Muscle of leg (tissue), 11 donors: ENCODE measurements around the gene ACSF2. TPM values are rescaled to one million over a fixed set of nuclear protein-coding genes. Genes with fewer than 3 reads are reported as not detected.
"Not testable (repeated sequence)": the region's sequence is repeated elsewhere in the genome, so short reads cannot be mapped to it uniquely, and the experiment has no call there.

ENCODE experiments used
- DNase-seq: peaks from one replicate; pipeline ENCODE4 v3.0.0; 2013
- H3K27ac ChIP-seq: one replicate; pipeline ENCODE4 v1.5.1; 2013; ENCODE audit warnings: mild to moderate bottlenecking, low read length, control low read depth
- H3K27me3 ChIP-seq: one replicate; pipeline ENCODE4 v1.6.1; 2013; ENCODE audit warnings: low read length; ENCODE audit not compliant: control insufficient read depth, insufficient read depth
- H3K36me3 ChIP-seq: one replicate; pipeline ENCODE4 v1.6.1; 2013; ENCODE audit warnings: low read length; ENCODE audit not compliant: control insufficient read depth, insufficient read depth
- H3K4me1 ChIP-seq: one replicate; pipeline ENCODE4 v1.6.1; 2013; ENCODE audit warnings: low read length; ENCODE audit not compliant: control insufficient read depth, insufficient read depth
- H3K4me3 ChIP-seq: one replicate; pipeline ENCODE4 v1.5.1; 2013; ENCODE audit warnings: low read length, control low read depth
- H3K9me3 ChIP-seq: replicated peaks from 2 replicates; pipeline ENCODE4 v1.6.1; 2013; ENCODE audit warnings: low read depth, low read length; ENCODE audit not compliant: control insufficient read depth
- WGBS: methylation state at CpG from one replicate; pipeline ENCODE4 v1.1.5; 2013; ENCODE audit warnings: missing lambda C conversion rate; ENCODE audit not compliant: insufficient coverage; 5-methylcytosine and 5-hydroxymethylcytosine counted together
- polyA plus RNA-seq, 8 donors: library from polyadenylated mRNA; unstranded; fragments of 120-200 nt; gene quantifications; one replicate each; pipeline versions ENCODE4 v1.2.1 to v1.2.3, GENCODE V29; 2013; ENCODE audit warnings: inconsistent platforms in 1 of 8, low replicate concordance in 1 of 8; ENCODE audit not compliant: insufficient read length in 8 of 8, insufficient read depth in 1 of 8
- total RNA-seq: library from RNA; stranded (reverse); fragments of 120-200 nt; gene quantifications from one replicate; pipeline ENCODE4 v1.2.4, GENCODE V29; 2013

ACSF2 gene
- total and polyA plus RNA-seq, 9 donors = 60.4 to 81.6 (median 65.8) TPM

GRCh38 chr17:50424246-50424995 lies 1.6 kb upstream of the ACSF2 start:
- DNase-seq = no peak
- no peak overlapping the region for H3K27ac ChIP-seq
- peaks cover 39% of the 10 kb centered on the region for H3K4me1 ChIP-seq
- no peaks in the 10 kb centered on the region for H3K27me3 ChIP-seq
- no peak overlapping the region for H3K4me3 ChIP-seq
- H3K36me3 ChIP-seq = peaks cover 4% of the 10 kb centered on the region
- H3K9me3 ChIP-seq = no peaks in the 10 kb centered on the region
- 100% methylated on average over 3 of the region's 9 CpGs for WGBS

- peak overlapping the region; percentile 82 for H3K4me3 ChIP-seq
Measured at GRCh38 chr17:50424996-50425681, 879 bp upstream of the ACSF2 start.

DNA sequence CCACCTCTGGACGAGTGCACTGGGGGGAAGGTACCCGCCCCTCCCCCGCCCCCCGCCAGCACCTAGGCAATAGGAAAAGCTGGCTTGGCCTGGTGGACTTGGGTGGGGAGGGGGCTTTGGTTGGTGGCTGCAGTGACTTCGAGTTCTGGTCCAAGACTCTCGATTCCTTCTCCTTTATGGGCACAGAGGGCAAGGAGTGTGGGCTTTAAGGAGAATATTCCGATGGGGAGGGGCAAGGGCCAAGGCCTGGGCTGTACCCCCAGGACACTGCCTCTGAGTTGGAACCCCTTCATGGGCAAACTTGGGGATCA lies 409 bp downstream of the ACSF2 start:
- Histone ChIP-seq H3K27ac (peak overlapping the region; percentile 86), H3K36me3 (peaks cover 4% of the 10 kb centered on the region), H3K4me3 (peak overlapping the region; percentile 82), H3K27me3 (no peaks in the 10 kb centered on the region), H3K9me3 (no peaks in the 10 kb centered on the region), H3K4me1 (peaks cover 52% of the 10 kb centered on the region)
- 0% methylated on average over 3 of the region's 7 CpGs for WGBS
- DNase-seq = no peak

More at GRCh38 chr17:50424996-50425681, 879 bp upstream of the ACSF2 start:
- no peaks in the 10 kb centered on the region for H3K9me3 ChIP-seq
- no peaks in the 10 kb centered on the region for H3K27me3 ChIP-seq
- peaks cover 4% of the 10 kb centered on the region for H3K36me3 ChIP-seq
- peaks cover 45% of the 10 kb centered on the region for H3K4me1 ChIP-seq
- no peak for DNase-seq
- H3K27ac ChIP-seq = peak overlapping the region; percentile 65
- WGBS = 81% methylated on average over 5 of the region's 8 CpGs

DNA sequence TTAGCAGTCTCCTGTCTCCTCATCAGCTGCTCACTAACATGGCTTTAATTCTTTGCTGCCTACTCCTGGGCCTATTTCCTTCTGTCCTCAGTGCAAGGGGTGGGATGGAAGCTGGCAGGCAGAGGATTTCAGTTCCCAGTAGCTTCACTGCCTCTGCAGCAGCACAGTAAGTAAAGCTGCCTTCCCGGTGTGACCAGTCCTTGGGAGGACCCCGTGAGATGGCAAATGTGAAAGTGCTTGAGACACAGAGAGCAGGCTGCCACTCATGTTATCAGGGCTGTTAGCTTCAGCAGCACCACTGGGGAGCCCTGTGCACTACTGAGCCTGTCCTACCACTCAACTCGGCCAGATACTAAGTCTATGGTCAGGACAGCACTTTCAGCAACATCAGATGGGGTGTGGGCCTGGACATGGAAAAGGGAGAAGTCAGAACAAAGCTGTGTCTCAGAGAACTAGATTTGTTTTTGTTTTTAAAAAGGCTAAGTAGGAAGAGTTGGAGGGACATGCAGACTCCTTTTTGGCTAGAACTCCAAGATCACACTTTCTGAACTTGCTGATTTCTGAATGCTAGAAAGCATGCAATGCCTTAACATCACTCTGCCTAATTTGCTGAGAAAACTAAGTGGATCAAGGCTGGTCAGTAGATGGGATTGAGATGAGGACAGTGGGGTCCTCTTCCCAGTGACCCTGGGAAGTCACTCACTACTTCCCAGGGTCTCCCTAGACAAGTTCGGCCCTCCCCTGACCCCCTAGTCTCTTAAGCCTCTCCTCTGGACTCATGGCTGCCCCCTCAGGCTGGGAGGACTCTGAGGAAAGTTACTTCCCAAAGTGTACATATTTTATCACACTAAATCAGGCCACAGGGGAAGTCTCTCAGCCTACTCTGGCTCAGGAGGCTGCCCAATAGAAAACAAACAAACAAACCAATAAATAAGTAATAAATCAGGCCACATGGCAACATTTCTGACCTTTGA lies 1.1 kb downstream of the ACSF2 start:
- H3K9me3 ChIP-seq = no peaks in the 10 kb centered on the region
- 23% methylated on average over 3 of the region's 4 CpGs for WGBS
- peak; percentile 39 for DNase-seq
- H3K4me1 ChIP-seq = peaks cover 58% of the 10 kb centered on the region
- H3K4me3 ChIP-seq = peak overlapping the region; percentile 82
- peaks cover 4% of the 10 kb centered on the region for H3K36me3 ChIP-seq
- peak overlapping the region; percentile 86 for H3K27ac ChIP-seq
- no peaks in the 10 kb centered on the region for H3K27me3 ChIP-seq

DNA sequence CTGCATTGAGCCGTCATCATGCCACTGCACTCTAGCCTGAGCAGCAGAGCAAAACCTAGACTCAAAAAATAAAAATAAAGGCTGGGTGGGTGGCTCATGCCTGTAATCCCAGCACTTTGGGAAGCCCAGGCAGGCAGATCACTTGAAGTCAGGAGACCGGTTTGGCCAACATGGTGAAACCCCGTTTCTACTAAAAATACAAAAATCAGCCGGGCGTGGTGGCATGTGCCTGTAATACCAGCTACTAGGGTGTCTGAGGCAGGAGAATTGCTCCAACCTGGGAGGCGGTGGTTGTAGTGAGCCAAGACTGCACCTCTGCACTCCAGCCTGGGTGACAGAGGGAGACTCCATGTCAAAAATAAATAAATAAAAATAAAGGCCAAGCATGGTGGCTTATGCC lies 2.1 kb downstream of the ACSF2 start:
- H3K4me1 ChIP-seq = peaks cover 63% of the 10 kb centered on the region
- not testable (repeated sequence) for DNase-seq

DNA sequence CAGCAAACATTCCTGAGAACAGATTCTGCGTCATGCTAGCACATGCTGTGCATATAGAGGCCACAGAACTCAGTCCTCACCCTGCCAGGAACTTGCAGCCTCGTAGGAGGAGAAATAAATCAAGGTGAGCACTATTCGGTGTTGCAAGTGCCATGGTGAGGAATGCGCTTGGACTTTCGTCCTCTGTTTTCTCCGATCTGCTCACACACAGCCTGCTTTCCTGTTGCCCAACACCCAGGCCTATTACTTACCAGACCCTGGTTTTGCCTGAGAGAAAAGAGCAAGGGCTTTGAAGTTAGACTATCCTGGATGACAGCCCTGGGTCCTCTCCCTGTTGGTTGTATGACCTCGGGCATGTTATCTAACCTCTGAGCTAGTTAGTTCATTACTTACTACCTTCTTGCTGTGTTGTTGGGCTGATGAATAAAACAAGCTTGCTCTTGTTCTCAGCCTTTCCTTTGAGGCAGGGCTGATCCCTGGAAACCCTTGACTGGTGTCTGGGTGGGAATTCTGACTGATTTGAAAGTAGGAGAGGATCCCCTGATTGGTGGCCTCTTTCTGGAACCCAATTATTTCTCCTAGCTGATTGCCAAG lies 2.9 kb downstream of the ACSF2 start:
- Histone ChIP-seq H3K36me3 (peaks cover 8% of the 10 kb centered on the region), H3K27ac (peak overlapping the region; percentile 79), H3K4me3 (no peak overlapping the region), H3K4me1 (peaks cover 63% of the 10 kb centered on the region), H3K9me3 (no peaks in the 10 kb centered on the region), H3K27me3 (no peaks in the 10 kb centered on the region)
- DNase-seq = no peak
- 100% methylated on average over 1 of the region's 7 CpGs for WGBS

More for the DNA sequence above, 2.1 kb downstream of the ACSF2 start:
- not testable (repeated sequence) for H3K4me3 ChIP-seq, H3K9me3 ChIP-seq, H3K27ac ChIP-seq, H3K36me3 ChIP-seq, H3K27me3 ChIP-seq
- WGBS = 17% methylated on average over 1 of the region's 6 CpGs

DNA sequence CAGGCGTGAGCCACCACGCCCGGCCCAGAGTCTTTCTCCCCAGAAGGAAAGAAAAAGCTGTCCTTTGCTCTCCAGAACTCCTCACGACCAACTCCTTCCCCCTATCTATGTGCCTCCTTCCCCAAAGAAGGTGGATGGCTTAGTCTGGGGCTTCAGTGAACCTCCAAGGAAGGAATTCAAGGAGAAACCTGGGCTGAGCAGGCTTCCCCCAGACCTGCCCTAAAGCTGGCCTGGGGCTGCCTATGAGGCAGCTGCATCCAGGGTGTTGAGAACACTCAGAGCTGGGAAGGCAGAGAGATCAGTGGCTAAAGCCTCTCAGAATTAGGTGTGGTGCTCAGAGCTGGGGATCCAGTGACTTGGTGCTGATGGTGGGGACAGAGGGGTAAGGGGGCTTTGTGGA lies 3.8 kb downstream of the ACSF2 start:
- DNase-seq = no peak
- Histone ChIP-seq H3K27ac (peak overlapping the region; percentile 79), H3K36me3 (peaks cover 8% of the 10 kb centered on the region), H3K4me1 (peaks cover 63% of the 10 kb centered on the region), H3K27me3 (no peaks in the 10 kb centered on the region), H3K4me3 (no peak overlapping the region), H3K9me3 (no peaks in the 10 kb centered on the region)
- 100% methylated on average over 1 of the region's 4 CpGs for WGBS

DNA sequence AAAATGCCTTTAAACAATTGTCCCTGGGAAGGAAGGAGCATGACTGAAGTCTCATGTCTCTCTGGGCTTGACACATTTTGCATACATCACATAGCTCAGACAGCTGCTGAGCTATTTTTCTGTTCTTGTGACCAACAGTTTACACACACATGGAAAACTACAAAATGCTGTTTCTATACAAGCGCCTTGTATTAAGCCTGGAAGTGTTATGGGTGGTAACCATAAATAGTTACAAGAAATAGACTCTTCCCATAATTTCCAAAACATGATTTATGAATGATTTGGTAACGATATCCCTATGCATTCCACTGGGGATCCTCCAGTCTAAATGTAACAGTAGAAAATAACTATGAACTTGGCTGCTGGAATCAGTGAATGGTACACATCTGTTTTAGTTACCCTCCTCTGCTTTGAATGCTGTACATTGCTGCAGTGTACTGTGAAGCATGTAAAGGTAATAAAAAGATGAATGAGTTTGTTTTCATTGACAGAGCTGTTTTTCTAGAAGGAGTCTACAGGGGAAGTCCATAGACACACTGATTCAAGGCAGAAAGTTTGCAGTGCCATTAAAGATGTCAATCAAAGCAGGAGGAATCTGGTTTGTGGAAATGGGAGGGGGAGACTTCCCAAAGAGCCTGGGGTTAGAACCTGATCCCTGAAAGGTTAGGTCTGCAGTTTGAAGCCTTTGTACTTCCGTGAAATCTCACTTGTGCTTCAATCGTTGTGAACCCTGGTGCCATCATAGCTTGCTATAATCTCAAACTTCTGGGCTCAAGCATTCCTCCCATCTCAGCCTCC lies 5.0 kb downstream of the ACSF2 start:
- WGBS = 8% methylated on average over 2 of the region's 4 CpGs
- peak; percentile 72 for DNase-seq
- no peaks in the 10 kb centered on the region for H3K27me3 ChIP-seq
- peak overlapping the region; percentile 79 for H3K27ac ChIP-seq
- peaks cover 8% of the 10 kb centered on the region for H3K36me3 ChIP-seq
- peaks cover 53% of the 10 kb centered on the region for H3K4me1 ChIP-seq
- no peak overlapping the region for H3K4me3 ChIP-seq
- H3K9me3 ChIP-seq = no peaks in the 10 kb centered on the region

- DNase-seq = no peak
- Histone ChIP-seq H3K4me1 (peaks cover 44% of the 10 kb centered on the region), H3K4me3 (no peak overlapping the region), H3K9me3 (no peaks in the 10 kb centered on the region), H3K27ac (peak overlapping the region; percentile 79), H3K27me3 (no peaks in the 10 kb centered on the region), H3K36me3 (peaks cover 8% of the 10 kb centered on the region)
- no CpG with 5 or more reads among the region's 4 CpGs for WGBS
Measured at GRCh38 chr17:50432125-50432762, 6.2 kb downstream of the ACSF2 start.
